Testis (tissue), 2 donors: ENCODE measurements around the gene CLDN10.

Source experiments
- CTCF ChIP-seq, 3 experiments: fragments of 450-650 bp in 2 of 3; fragments of 200-600 bp in 1 of 3; sonication (generic) in 1 of 3; IDR thresholded peaks; one replicate each; pipeline ENCODE4 v1.5.1; 2016 to 2019; ENCODE audit warnings: antibody characterized with exemption in 3 of 3, mild to moderate bottlenecking in 2 of 3, moderate library complexity in 1 of 3
- POLR2A ChIP-seq: fragments of 450-650 bp; IDR thresholded peaks from one replicate; pipeline ENCODE4 v1.6.1; 2017; ENCODE audit warnings: antibody characterized with exemption, mild to moderate bottlenecking, moderate library complexity

- TF ChIP-seq POLR2A (no peak), CTCF (IDR thresholded peaks at IDR 0.05) (no peak)
Measured at GRCh38 chr13:95530178-95530577, 22.3 kb upstream of the CLDN10 start.
